NK-92 (cell line): ENCODE results near the gene HSPA1A.
"Not testable (repeated sequence)": the region's sequence is repeated elsewhere in the genome, so short reads cannot be mapped to it uniquely, and the experiment has no call there.

Experiments used
- DNase-seq: peaks from one replicate; lab custom pipeline; 2025; ENCODE audit not compliant: unreplicated experiment; lab: John Stamatoyannopoulos, UW

Gene HSPA1A

DNA sequence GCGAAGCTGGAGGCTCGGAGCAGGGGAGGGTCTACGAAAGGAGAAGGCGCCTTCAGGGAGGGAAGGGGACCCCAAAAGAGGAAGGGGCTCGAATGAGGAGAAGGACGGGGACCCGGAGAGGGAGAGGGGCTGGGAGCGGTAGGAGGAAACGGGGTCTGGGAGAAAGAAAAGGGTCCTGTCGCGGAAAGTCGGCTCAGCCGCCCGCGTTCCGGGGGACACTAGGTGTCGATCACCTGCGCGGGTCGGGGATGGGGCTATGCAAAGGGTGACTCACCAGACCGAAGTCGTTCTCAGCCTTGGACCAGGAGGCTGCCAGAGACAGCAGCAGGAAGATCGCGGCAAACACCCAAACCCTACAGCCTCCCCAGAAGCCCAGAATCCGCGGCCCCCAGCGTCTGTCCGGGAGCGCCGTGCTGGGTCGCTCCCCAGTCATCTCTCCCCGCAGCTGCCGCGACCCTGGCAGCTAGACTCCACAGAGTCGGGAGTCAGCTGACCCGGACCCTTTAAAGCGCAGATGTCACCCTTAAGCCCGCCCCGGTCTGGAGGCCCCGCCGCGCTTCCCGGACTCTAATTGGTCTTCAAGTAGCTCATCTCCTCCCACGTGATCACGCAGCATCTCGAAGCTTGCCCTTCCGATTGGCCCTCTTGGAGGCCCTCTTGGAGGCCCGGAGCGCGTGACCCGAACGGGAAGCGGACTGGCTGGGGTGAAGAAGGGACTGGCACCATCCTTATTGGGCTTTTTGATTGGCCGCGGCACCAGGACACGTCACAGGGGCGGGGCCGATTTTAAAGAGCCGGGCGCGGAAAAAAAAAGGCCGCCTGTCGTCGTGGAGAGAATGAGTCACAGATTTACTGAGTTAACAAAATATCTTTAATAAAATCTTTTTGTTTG is 47.2 kb downstream of the HSPA1A start, which contains the start of gene NEU1:
NEU1 (minus strand) TSS at position 478 of the 892 bp plus-strand sequence; CDS start at position 433, 45 bp downstream.
- DNase-seq, result peak; percentile 98

DNA sequence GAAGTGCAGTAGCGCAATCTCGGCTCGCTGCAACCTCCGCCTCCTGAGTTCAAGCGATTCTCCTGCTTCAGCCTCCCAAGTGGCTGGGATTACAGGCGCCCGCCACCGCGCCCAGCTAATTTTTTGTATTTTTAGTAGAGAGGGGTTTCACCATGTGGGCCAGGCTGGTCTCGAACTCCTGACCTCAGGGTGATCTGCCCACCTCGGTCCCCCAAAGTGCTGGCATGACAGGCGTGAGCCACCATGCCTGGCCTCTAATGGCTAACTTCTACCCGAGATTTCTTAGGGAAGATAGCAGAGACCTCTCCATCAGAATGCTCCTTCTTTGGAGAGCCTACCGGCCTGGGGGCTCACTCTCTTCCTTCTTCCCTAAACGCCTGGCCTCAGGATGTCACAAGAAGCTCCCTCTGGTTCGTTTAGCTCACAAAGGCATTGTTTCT is 48.8 kb downstream of the HSPA1A start:
- DNase-seq, result not testable (repeated sequence)

GRCh38 chr6:31864818-31865204 is 49.5 kb downstream of the HSPA1A start:
- DNase-seq, result no peak

DNA sequence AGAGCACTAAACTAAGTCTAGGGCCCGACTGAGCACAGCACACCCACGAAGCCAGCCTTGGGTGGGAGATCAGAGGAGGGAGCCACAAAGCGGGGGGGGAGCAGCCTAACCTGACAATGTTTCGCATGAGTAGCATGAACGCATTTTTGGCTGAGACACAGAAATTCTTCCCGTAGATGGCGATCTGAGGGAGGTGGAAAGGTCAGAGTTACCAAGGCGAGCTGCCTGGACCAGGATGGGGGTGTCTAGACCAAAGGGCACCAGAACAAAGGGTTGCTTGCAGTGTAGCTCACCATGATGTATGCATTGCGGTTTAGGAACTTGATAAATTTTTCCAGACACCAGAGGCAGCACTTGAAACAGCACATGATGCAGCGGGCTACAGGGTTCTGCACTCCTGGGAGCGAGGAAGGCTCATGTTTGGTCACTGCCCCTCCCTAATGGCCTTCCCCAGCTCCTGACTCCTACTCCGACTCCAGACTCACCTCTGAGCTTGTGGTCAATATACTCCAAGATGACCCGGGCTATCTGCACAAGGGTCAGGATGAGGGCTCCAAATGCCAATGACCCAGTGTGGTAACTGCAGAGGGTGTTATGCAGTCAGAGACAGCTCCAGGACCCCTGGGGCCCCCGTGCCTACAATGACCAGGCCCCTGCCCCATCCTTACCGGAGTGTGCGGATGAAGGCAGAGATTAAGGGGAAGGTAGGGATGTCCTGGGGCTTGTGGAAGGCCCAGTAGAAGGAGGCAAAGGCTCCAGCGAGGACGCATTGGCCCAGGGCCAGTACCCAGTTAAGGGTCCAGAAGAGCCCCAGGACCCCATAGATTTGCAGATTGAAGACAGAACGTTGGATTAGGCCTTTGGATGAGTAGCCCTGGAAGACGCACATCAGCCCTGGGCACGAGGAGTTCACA is 50.1 kb downstream of the HSPA1A start:
- no peak for DNase-seq
